ENCODE data around the gene LBX2. TPM values are rescaled to one million over a fixed set of nuclear protein-coding genes. Genes with fewer than 3 reads are reported as not detected.

LBX2 gene, protein sequence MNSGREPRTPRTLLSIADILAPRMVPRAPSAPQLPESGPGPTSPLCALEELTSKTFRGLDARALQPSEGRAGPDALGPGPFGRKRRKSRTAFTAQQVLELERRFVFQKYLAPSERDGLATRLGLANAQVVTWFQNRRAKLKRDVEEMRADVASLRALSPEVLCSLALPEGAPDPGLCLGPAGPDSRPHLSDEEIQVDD
- total RNA-seq = 1 to 10 TPM in 1 of 2 donors, under 1 TPM in 1; 0.39 to 1.3 TPM

DNA sequence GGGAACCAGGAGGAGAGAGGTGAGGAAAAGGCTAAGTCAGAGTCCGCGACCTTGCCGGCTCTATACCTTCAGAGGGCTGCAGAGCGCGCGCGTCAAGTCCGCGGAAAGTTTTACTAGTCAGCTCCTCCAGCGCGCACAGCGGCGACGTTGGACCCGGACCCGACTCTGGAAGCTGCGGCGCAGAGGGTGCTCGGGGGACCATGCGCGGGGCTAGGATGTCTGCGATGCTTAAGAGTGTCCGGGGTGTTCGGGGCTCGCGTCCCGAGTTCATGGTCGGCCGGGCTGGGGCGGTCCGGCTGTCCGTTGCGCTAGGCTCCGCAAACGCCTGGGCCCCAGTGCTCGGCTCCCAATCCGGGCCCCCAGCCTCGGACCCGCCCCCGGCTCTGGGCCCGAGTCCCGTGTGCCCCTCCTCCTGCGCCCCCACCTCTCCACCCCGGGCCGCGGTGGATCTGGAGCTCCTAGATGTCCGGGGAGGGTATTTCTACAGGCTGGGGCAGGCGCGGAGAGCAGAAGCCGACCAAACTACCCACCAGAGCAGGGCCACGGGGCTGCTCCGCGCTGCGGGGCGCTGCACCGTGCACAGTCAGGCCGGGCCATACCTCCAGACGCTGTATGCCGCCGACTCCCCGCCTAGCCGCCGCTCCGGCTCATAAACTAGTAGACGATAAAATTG, at the start of gene LBX2:
Gene LBX2 (minus strand): TSS at position 337 of the 673 bp plus-strand sequence. CDS start 66 bp downstream, at position 271.
- peaks cover 9% of the 10 kb centered on the region for H3K36me3 Mint-ChIP-seq (ENCODE audit: low read depth)
- peak; percentile 12 for ATAC-seq (replicated peaks)
- peak within 1 kb of the TSS; percentile 71 for H3K27ac Mint-ChIP-seq
- peak within 1 kb of the TSS; percentile 85 for H3K4me3 Mint-ChIP-seq
- peaks cover 12% of the 10 kb centered on the region for H3K4me1 Mint-ChIP-seq
- H3K9me3 Mint-ChIP-seq = no peaks in the 10 kb centered on the region
- H3K27me3 Mint-ChIP-seq = peaks cover 30% of the 10 kb centered on the region

DNA sequence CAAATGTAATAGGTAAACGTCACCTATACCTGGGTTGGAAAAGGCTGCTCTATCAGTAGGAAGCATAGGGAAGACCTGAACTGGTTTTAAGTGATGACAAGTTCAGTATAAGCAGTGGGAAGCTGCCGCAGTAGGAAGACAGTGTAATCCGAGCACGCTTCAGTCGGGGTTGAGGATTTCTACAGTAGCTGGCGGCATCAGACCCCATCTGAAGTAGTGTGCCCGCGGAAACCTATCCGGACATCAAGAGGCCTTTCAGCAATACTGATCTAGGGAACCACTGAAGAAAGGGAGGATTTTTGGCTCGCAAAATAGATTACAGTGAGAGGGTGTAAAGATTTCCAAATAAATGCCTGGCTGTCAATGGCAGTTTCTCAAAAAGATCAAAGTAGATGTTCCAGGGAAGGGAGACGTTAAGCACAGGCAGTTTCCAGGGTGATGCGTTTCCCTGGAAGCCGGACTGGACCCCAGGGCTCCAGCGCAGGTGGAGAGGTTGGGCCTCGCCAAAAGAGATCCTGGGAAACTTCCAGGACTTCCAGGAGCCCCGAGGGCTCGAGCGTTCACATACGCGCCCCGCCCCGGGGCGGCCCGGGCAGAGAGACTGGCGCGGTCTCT, 49.0 kb upstream of the LBX2 start:
- Mint-ChIP-seq H3K4me3 (peak overlapping the region; percentile 73), H3K27me3 (peaks cover 36% of the 10 kb centered on the region), H3K36me3 (ENCODE audit: low read depth) (no peaks in the 10 kb centered on the region), H3K4me1 (peaks cover 9% of the 10 kb centered on the region), H3K27ac (no peak overlapping the region), H3K9me3 (no peaks in the 10 kb centered on the region)
- ATAC-seq (replicated peaks) = no peak

DNA sequence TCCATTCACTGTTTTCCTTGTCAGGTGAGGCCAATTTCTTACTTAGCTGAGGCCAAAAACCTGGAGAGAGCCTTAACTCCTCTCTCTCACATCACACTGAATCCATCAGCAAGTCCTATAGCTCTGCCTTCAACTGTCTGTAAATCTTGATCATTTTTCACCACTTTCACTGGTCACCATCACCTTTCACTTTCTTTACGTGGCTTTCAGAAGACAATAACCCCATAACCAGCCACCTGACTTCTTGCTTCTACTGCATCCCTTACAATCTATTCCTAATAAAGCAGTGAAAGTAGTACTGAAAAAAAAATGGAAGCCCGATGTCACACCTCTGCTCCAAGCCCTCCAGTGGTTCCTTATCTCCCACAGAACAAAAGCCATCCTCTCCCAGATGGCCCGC, 46.6 kb upstream of the LBX2 start:
- Mint-ChIP-seq H3K9me3 (no peaks in the 10 kb centered on the region), H3K4me3 (no peak overlapping the region), H3K27me3 (peaks cover 39% of the 10 kb centered on the region), H3K27ac (no peak overlapping the region), H3K36me3 (ENCODE audit: low read depth) (no peaks in the 10 kb centered on the region), H3K4me1 (peaks cover 4% of the 10 kb centered on the region)
- no peak for ATAC-seq (replicated peaks)

DNA sequence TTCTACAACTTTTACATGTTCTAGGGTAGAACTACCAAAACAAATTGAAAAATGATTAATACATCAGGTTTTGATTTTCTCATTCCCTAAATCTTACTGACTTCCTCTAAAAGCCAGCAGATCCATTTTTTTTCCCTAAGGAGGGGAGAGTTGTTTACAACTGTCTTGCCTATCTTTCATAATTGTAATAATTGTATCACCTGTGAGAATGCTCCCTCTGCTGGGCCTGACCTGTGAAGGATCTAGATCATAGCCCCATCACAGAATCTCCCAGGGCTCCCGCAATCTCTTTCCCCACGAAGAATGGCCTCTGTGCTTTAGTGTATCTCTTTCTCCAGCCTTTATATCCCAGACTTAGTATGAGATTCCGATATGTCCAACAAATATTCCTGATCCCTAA, 45.2 kb upstream of the LBX2 start:
- peaks cover 4% of the 10 kb centered on the region for H3K4me1 Mint-ChIP-seq
- no peak overlapping the region for H3K27ac Mint-ChIP-seq
- no peaks in the 10 kb centered on the region for H3K36me3 Mint-ChIP-seq (ENCODE audit: low read depth)
- no peak for ATAC-seq (replicated peaks)
- H3K4me3 Mint-ChIP-seq = no peak overlapping the region
- H3K27me3 Mint-ChIP-seq = peaks cover 32% of the 10 kb centered on the region
- no peaks in the 10 kb centered on the region for H3K9me3 Mint-ChIP-seq

DNA sequence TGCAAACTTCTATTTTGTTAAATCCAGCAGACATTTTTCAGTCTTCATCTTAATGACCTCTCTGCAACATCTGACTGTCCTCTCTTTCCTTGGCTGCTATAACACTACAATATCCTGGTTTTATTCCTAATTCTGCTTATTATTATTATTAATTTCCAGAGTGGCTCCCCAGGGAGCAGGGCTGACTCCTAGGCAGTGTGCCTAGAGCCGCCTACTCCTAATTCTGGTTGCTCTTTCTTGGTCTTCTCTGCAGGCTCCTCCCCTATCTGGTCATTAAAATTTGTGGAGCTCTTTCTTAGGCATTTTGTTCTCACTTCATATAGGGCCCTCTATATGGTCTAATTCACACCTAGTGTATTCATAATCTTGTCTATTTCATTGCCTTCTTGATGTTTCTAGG, 43.6 kb upstream of the LBX2 start:
- Mint-ChIP-seq H3K9me3 (no peaks in the 10 kb centered on the region), H3K27me3 (peaks cover 40% of the 10 kb centered on the region), H3K27ac (no peak overlapping the region), H3K36me3 (ENCODE audit: low read depth) (no peaks in the 10 kb centered on the region), H3K4me1 (no peaks in the 10 kb centered on the region), H3K4me3 (no peak overlapping the region)
- no peak for ATAC-seq (replicated peaks)

DNA sequence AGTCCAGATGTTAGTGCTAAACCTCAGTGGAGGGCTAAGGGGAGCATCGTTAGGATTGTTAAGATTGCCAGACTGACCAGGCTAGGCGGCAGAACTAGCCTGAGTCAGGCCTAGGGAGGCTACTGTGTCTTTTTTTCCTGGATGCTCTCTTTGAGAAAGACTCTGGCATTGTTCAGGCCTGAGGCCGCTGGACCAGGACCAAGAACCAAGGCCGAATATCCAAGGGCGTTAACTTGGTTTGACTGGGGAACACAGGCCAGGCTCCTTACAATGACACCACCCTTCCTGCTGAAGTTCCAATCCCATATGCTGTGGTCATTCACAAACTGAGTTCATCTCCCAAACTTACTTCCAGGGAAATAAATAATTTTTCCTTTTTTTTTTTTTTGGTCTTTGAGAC, 40.9 kb upstream of the LBX2 start:
- H3K36me3 Mint-ChIP-seq (ENCODE audit: low read depth) = no peaks in the 10 kb centered on the region
- H3K9me3 Mint-ChIP-seq = no peaks in the 10 kb centered on the region
- H3K27ac Mint-ChIP-seq = no peak overlapping the region
- no peaks in the 10 kb centered on the region for H3K4me1 Mint-ChIP-seq
- no peak for ATAC-seq (replicated peaks)
- no peak overlapping the region for H3K4me3 Mint-ChIP-seq
- H3K27me3 Mint-ChIP-seq = peaks cover 39% of the 10 kb centered on the region

DNA sequence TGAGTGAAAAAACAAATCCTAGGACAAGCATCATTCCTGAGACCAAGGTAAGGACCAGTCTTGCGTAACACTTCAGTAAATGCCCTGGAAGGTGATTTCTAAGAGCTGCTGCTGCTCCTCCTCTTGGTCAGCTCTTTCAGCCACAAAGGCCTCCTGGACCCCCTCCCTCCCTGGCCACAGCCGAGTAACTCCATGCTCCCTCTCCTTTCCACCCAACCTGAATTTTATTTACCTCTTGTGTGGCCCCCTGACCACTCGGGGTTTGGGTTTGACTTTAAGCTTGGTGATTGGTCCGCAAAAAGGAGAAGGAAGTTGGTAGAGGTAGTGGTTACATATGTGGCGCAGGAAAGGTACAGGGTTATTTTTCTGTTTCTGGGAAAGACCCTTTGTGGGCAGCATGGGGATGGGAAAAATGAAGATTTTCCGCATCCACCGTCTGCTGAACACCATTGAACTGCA, 39.5 kb upstream of the LBX2 start:
- ATAC-seq (replicated peaks) = no peak
- no peaks in the 10 kb centered on the region for H3K36me3 Mint-ChIP-seq (ENCODE audit: low read depth)

DNA sequence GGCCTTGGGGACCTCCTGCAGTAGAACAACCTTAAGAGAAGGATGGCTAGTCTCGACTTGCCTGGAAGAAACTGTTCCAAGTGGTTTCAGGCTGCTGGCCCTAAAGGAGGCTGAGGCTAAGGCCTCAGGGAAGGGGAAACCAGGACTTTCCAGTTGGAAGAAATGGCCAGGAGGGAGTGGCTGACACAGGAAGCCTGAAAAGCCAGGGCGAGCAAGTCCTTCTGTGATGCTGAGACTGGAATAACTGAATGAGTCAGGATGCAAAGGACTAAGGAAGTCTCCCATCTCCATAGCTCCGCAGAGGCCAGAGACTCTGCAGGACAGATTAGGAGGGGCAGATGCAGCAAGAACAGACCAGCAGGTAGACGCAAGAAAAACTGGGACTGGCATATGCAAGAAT, 37.7 kb upstream of the LBX2 start:
- peaks cover 8% of the 10 kb centered on the region for H3K36me3 Mint-ChIP-seq (ENCODE audit: low read depth)

More for the DNA sequence above, 39.5 kb upstream of the LBX2 start:
- Mint-ChIP-seq H3K9me3 (no peaks in the 10 kb centered on the region), H3K4me3 (no peak overlapping the region), H3K27ac (no peak overlapping the region), H3K4me1 (no peaks in the 10 kb centered on the region), H3K27me3 (peaks cover 39% of the 10 kb centered on the region)

DNA sequence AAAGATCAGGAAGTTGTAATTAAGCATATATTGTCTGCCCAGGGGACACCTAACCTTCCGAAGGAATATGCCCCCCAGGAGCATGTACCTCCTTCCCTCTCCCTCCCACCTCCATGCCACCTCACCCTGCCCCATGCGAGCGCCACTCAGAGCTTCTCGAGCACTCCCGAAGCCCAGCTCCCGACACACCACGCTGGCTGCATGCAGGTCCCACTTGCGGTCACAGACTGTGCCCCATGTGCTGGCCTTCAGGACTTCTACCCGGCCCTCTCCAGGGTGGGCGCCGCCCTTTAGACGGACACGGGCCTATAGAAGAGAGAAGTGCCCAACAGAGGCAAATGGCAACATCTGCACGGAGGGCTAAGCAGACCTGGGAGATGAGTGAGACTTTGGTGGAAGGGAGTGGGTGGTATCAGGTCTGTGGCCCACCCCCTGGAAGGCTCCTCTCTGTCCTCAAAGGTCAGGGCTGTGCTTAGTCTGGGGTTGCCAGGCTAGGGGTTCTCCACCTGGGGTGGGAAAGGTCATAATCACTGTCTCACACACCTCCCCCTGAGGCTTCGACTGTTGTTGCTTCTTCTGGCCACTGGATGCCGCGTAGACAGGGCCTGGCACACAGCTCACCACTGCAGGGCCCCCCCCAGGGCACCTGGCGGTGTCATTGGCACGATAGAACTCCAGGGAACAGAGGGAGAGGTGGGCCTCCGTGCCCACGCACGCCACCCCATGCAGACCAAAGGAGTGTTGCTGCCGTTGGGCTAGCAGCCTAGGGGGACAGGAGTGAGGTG, 37.0 kb upstream of the LBX2 start:
- no peak for ATAC-seq (replicated peaks)
- peaks cover 16% of the 10 kb centered on the region for H3K36me3 Mint-ChIP-seq (ENCODE audit: low read depth)
- no peak overlapping the region for H3K4me3 Mint-ChIP-seq
- H3K9me3 Mint-ChIP-seq = no peaks in the 10 kb centered on the region
- no peak overlapping the region for H3K27ac Mint-ChIP-seq
- peaks cover 29% of the 10 kb centered on the region for H3K27me3 Mint-ChIP-seq
- H3K4me1 Mint-ChIP-seq = peaks cover 9% of the 10 kb centered on the region

More for the DNA sequence above, 37.7 kb upstream of the LBX2 start:
- Mint-ChIP-seq H3K27me3 (peaks cover 30% of the 10 kb centered on the region), H3K27ac (no peak overlapping the region), H3K4me1 (peaks cover 3% of the 10 kb centered on the region), H3K9me3 (no peaks in the 10 kb centered on the region), H3K4me3 (no peak overlapping the region)
- no peak for ATAC-seq (replicated peaks)

DNA sequence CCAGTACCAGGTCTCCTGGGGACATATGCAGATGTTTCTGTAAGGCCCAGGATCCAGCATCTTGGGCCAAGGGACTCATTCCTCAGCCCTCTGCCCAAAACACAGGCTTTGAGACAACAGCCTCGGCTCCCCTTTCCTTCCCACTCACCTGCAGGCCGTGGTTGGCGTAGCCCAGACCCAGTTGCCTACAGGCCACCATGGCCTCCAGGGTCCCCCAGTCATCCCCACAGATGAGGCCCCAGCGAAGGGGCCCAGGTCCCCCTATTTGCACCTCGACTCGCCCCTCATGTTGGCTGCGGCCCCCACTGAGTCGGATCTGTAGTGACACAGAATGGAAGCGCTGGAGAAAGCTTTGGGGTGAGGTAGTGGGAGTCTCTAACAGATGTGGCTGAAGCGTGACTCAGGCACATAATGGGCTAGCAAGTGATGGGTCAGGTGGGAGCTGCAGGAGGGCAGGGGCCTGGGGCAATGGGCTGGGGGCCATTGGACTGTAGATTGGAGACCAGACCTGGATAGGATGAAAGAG, 36.1 kb upstream of the LBX2 start:
- Mint-ChIP-seq H3K4me1 (peaks cover 17% of the 10 kb centered on the region), H3K9me3 (no peaks in the 10 kb centered on the region), H3K4me3 (no peak overlapping the region), H3K27ac (no peak overlapping the region), H3K27me3 (peaks cover 26% of the 10 kb centered on the region), H3K36me3 (ENCODE audit: low read depth) (peaks cover 24% of the 10 kb centered on the region)
- no peak for ATAC-seq (replicated peaks)

DNA sequence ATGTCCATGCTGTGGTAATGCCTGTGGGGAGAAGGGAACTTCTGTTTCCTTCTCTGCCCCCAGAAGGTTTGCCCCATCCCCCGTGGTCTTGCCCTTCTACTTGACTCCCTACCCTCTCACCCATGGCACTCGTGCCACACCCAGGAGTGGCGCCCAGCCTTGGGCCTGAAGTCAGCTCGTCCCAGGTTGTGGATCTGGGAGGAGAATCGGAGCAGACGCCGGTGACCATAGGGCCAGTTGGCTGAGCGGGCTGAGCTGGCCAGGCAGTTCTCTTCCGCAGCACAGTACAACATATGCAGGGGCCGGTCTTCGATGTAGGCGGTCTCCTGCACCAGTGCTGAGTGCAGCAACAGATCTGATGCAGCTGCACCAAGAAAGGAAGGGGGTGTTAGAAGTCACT, 35.0 kb upstream of the LBX2 start:
- no peak overlapping the region for H3K27ac Mint-ChIP-seq
- ATAC-seq (replicated peaks) = no peak
- H3K4me3 Mint-ChIP-seq = no peak overlapping the region
- peaks cover 24% of the 10 kb centered on the region for H3K27me3 Mint-ChIP-seq
- peaks cover 29% of the 10 kb centered on the region for H3K36me3 Mint-ChIP-seq (ENCODE audit: low read depth)
- H3K4me1 Mint-ChIP-seq = peaks cover 17% of the 10 kb centered on the region
- no peaks in the 10 kb centered on the region for H3K9me3 Mint-ChIP-seq

DNA sequence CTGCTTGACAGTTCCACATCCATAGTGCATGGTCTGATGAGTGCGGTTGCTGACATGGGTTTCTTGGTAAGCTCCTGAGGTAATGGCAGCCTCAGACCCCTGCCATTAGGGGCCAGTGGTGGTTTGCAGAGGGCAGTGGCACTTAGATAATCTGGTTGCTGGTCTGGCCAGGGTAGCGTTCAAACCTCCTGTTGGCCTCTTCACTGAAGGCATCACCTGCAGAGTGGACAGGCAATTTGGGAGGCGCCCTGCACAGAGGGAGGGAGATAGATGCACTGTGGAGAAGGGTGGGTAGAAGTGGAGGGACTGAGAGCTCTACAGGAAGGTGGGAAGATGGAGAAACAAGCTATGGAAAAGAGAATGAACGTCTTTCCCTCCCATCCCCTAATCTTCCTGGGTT, 34.1 kb upstream of the LBX2 start:
- H3K27ac Mint-ChIP-seq = no peak overlapping the region
- no peak for ATAC-seq (replicated peaks)
- H3K4me1 Mint-ChIP-seq = peaks cover 17% of the 10 kb centered on the region
- H3K4me3 Mint-ChIP-seq = no peak overlapping the region
- H3K36me3 Mint-ChIP-seq (ENCODE audit: low read depth) = peaks cover 38% of the 10 kb centered on the region
- H3K9me3 Mint-ChIP-seq = no peaks in the 10 kb centered on the region
- peaks cover 14% of the 10 kb centered on the region for H3K27me3 Mint-ChIP-seq

DNA sequence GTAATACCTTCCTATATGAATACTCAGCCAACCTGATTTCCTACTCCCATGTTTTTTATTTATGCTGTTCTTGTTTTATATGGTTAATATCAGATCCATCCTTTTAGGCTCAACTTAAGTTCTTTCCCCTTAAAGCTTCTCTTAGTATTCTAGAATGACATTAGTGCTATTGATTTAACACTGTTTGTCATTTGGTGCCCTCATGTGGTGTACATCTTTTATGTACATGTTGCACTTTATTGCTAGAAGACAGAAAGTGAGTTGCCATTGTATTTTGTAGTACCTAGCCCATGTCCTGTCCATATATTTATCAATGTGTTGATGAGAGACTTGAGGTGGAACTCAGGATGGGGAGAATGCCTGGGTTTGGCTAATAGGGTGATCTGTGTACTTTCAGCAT, 32.8 kb upstream of the LBX2 start:
- Mint-ChIP-seq H3K4me1 (peaks cover 17% of the 10 kb centered on the region), H3K36me3 (ENCODE audit: low read depth) (peaks cover 51% of the 10 kb centered on the region), H3K9me3 (no peaks in the 10 kb centered on the region), H3K4me3 (peak overlapping the region; percentile 98), H3K27me3 (peaks cover 3% of the 10 kb centered on the region), H3K27ac (no peak overlapping the region)
- no peak for ATAC-seq (replicated peaks)

DNA sequence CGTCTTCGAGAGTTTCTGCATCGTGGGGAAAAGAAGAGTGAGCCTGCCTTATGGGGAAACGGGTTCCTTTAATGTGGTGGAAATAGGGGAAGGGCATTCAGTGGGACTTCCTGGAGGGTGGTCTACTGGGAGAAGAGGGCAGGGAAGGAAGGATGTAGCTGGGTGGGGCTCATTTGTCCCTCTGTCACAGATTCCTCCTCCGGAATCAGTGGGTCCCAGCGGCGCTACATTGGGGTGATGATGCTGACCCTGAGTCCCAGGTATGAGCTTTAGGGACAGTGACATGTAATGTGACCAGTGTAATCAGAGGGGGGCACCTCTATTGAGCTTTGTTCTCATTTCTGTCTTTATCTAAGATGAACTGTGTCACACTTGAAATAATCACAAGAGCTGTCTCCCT, 32.3 kb upstream of the LBX2 start:
- Mint-ChIP-seq H3K27ac (peak overlapping the region; percentile 55), H3K9me3 (no peaks in the 10 kb centered on the region), H3K27me3 (no peaks in the 10 kb centered on the region), H3K4me1 (peaks cover 17% of the 10 kb centered on the region), H3K4me3 (peak overlapping the region; percentile 98), H3K36me3 (ENCODE audit: low read depth) (peaks cover 56% of the 10 kb centered on the region)
- ATAC-seq (replicated peaks) = no peak
